GM13976 (cell line): ENCODE results near the gene RPRD1B.

Experiments
- DNase-seq: peaks from one replicate; pipeline ENCODE4 v3.0.0; 2012; ENCODE audit warnings: low spot score
- CTCF ChIP-seq: IDR thresholded peaks from 2 replicates; pipeline ENCODE4 v1.5.1; 2012; ENCODE audit warnings: borderline replicate concordance, mild to moderate bottlenecking; ENCODE audit not compliant: insufficient read depth; ENCODE audit errors: extremely low read depth, missing control alignments, control extremely low read depth
- in situ Hi-C: fragments of 300-500 bp; cut with MboI; formaldehyde crosslinking; loops from one replicate; pipeline ENCODE4 v1.12.0; 2022; ENCODE audit warnings: low sequenced_read_pairs, mixed read lengths, inconsistent platforms; ENCODE audit not compliant: unreplicated experiment

Gene RPRD1B

GRCh38 chr20:38111366-38112232 is 78.1 kb downstream of the RPRD1B start:
- no peak for TF ChIP-seq CTCF
- in situ Hi-C loops, result no loop called here

GRCh38 chr20:38112261-38112929 is 78.8 kb downstream of the RPRD1B start:
- no peak for DNase-seq
- in situ Hi-C loops, result no loop called here
- TF ChIP-seq CTCF, result no peak

More at GRCh38 chr20:38111366-38112232, 78.1 kb downstream of the RPRD1B start:
- no peak for DNase-seq

- no peak for DNase-seq
- no peak for TF ChIP-seq CTCF
- in situ Hi-C loops, result no loop called here
Measured at GRCh38 chr20:38112930-38113294, 79.4 kb downstream of the RPRD1B start.

DNA sequence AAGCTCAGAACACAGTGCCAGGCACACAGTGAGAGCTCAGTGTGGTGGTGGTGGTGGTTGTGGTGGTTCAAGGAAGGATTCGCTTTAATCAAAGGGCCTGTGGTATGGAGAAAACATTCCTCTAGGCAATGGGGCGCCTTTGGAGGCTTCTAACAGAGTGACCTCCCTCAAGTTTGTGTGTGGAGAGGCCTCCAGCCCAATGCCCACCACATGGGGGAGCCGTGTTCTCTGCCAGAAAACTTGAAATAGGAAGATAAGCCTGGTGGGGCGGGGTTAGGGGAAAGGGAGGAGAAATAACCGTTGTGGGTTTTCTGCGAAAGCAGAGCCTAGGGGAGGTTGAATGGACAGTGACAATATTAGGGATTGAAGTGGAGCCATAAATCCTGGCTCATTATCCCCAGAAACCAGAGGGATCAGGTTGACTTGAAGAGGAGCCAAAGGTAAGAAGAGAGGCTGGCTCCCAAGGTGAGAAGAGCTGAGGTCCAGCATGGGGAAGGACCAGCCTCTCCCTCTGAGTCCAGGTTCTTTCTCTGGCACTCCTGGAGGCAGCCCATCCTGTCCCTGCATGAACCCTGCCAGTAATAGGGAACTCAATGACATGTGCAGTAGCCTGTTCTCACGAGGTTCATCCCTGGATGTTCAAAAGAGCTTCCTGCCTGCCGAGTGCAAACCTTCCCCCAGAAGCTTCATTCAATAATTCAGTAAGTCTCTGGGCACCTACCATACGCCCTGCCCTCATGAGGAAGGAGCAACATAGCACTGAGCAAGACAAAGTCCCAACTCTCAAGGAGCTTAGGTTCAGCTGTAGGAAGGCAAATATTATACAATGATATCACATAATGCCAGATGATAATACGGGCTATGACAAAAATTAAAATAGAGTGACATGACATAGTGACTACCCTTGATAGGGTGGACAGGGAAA is 80.1 kb downstream of the RPRD1B start:
- no peak for DNase-seq
- in situ Hi-C loops, result no loop called here
- TF ChIP-seq CTCF, result no peak

DNA sequence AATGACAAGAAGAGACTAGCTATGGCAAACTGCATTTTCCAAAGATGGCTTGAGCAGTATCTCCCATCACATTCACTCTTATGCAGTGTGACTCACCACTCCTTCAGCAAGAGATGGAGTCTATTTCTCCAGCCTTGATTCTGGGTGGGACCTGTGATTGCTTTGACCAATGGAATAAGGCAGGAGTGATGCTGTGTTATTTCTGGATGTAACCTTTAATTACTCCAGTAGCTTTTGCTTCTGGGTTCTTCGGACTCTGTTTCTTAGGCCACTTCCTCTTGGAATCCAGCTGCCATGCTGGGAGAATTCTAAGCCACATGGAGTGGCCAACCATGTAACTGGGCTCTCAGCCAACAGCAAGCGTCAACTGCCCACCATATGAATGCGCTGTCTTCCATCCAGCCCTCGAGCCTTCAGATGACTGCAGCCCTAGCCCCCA is 80.8 kb downstream of the RPRD1B start:
- no peak for TF ChIP-seq CTCF
- in situ Hi-C loops, result no loop called here
- no peak for DNase-seq

GRCh38 chr20:38115205-38115604 is 81.7 kb downstream of the RPRD1B start:
- in situ Hi-C loops, result no loop called here
- DNase-seq, result no peak
- TF ChIP-seq CTCF, result no peak
